ENCODE data around the gene ZNF416. TPM values are rescaled to one million over a fixed set of nuclear protein-coding genes. Genes with fewer than 3 reads are reported as not detected.

ZNF416 gene
- total and polyA plus RNA-seq, 2 experiments from 2014 or later = 4.3 to 11.9 TPM

DNA sequence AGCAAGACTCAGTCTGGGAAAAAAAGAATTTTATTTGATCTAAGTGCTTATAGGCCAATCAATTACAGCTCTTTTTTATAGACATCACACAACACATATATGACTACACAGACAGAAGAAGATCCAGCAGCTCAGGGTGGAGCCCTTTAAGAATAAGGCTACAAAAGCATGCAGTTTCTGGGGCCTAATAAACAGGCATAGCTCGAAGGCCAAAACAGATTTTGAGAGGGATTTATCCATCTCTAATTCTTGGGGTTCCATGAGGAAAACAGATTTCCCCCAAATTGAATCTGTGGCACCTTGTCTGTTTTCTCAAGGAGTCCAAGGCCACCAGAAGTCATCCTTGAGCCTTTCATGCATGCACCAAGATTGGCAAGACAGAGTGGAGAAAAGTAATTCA, 15.2 kb downstream of the ZNF416 start:
- ATAC-seq = no peak
- H3K4me3 Mint-ChIP-seq = no peak overlapping the region; the same call in 2 of the 3 replicates
- Histone ChIP-seq H3K9me2 (ENCODE audit: insufficient read depth) (peaks cover 8% of the 10 kb centered on the region; the same call in 1 of the 2 replicates), H3K27me3 (ENCODE audit: insufficient read depth) (no peaks in the 10 kb centered on the region), H3K27ac (ENCODE audit: low read depth) (no peak overlapping the region), H3K4me1 (ENCODE audit: insufficient read depth) (peaks cover 3% of the 10 kb centered on the region), H3K79me2 (replicated peaks; ENCODE audit: insufficient read depth) (peaks cover 8% of the 10 kb centered on the region), H3K4me2 (no peak overlapping the region), H4K20me1 (replicated peaks; ENCODE audit: insufficient read depth) (no peaks in the 10 kb centered on the region; the same call in 1 of the 2 replicates), H3K4me3 (no peak overlapping the region), H3K36me3 (ENCODE audit: insufficient read depth) (peaks cover 6% of the 10 kb centered on the region; the same call in 1 of the 2 replicates), H3F3A (replicated peaks; ENCODE audit: low read depth) (no peaks in the 10 kb centered on the region), H2AFZ (no peak overlapping the region)
- no peak for DNase-seq (ENCODE audit: low spot score)
- peaks cover 2% of the 10 kb centered on the region; the same call in 2 of the 3 replicates for H3K4me1 Mint-ChIP-seq
- H3K27me3 Mint-ChIP-seq (ENCODE audit: insufficient read depth, low read depth, poor library complexity) = peaks cover 2% of the 10 kb centered on the region
- no peak overlapping the region for H3K27ac Mint-ChIP-seq
- peaks cover 48% of the 10 kb centered on the region for H3K36me3 Mint-ChIP-seq (ENCODE audit: low read depth)
- no peak for TF ChIP-seq POLR2AphosphoS5 (IDR thresholded peaks at IDR 0.05; ENCODE audit: low read depth)
- TF ChIP-seq, protein P1, sequence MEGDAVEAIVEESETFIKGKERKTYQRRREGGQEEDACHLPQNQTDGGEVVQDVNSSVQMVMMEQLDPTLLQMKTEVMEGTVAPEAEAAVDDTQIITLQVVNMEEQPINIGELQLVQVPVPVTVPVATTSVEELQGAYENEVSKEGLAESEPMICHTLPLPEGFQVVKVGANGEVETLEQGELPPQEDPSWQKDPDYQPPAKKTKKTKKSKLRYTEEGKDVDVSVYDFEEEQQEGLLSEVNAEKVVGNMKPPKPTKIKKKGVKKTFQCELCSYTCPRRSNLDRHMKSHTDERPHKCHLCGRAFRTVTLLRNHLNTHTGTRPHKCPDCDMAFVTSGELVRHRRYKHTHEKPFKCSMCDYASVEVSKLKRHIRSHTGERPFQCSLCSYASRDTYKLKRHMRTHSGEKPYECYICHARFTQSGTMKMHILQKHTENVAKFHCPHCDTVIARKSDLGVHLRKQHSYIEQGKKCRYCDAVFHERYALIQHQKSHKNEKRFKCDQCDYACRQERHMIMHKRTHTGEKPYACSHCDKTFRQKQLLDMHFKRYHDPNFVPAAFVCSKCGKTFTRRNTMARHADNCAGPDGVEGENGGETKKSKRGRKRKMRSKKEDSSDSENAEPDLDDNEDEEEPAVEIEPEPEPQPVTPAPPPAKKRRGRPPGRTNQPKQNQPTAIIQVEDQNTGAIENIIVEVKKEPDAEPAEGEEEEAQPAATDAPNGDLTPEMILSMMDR (conservative IDR thresholded peaks at IDR 0.05; ENCODE audit: low read depth in 2 of 2) = no peak
- peaks cover 89% of the 10 kb centered on the region for H3K9me3 Mint-ChIP-seq

- Mint-ChIP-seq H3K4me1 (peaks cover 11% of the 10 kb centered on the region), H3K4me3 (peak overlapping the region; percentile 99), H3K36me3 (ENCODE audit: low read depth) (peaks cover 40% of the 10 kb centered on the region), H3K27me3 (ENCODE audit: insufficient read depth, low read depth, poor library complexity) (no peaks in the 10 kb centered on the region), H3K9me3 (peaks cover 55% of the 10 kb centered on the region), H3K27ac (no peak overlapping the region)
- TF ChIP-seq, protein P1 (conservative IDR thresholded peaks at IDR 0.05; ENCODE audit: low read depth in 2 of 2) = no peak
- TF ChIP-seq STAT1 (IDR thresholded peaks at IDR 0.05; ENCODE audit: unreplicated experiment) = no peak
- TF ChIP-seq ETS1 (IDR thresholded peaks at IDR 0.05) = no peak
- TF ChIP-seq JUNB (IDR thresholded peaks at IDR 0.05; ENCODE audit: unreplicated experiment) = no peak
- TF ChIP-seq EZH2phosphoT487 (IDR thresholded peaks at IDR 0.05; ENCODE audit: unreplicated experiment) = no peak
- no peak for TF ChIP-seq ZNF114 (CRISPR knock-in tag; IDR thresholded peaks at IDR 0.05)
- no peak for TF ChIP-seq ZNF331 (CRISPR knock-in tag; IDR thresholded peaks at IDR 0.05; ENCODE audit: low read depth)
- TF ChIP-seq EZH2 (IDR thresholded peaks at IDR 0.05; ENCODE audit: low read depth, unreplicated experiment) = no peak
- no peak for TF ChIP-seq CREB1 (CRISPR knock-in tag; IDR thresholded peaks at IDR 0.05; ENCODE audit: low read depth)
- TF ChIP-seq NANOG (IDR thresholded peaks at IDR 0.05; ENCODE audit: borderline replicate concordance) = no peak
- TF ChIP-seq REST (IDR thresholded peaks at IDR 0.05; ENCODE audit: unreplicated experiment) = no peak
- no peak for TF ChIP-seq POLR2AphosphoS5 (IDR thresholded peaks at IDR 0.05; ENCODE audit: low read depth)
- H3K4me2 ChIP-seq = peak overlapping the region; percentile 96; the same call in 1 of the 2 replicates
- no peak for DNase-seq (ENCODE audit: low spot score)
- peaks cover 6% of the 10 kb centered on the region for H3K4me1 ChIP-seq (ENCODE audit: insufficient read depth)
- peak overlapping the region; percentile 96 for H3K4me3 ChIP-seq
- H3F3A ChIP-seq (replicated peaks; ENCODE audit: low read depth) = no peaks in the 10 kb centered on the region
- no peaks in the 10 kb centered on the region for H3K27me3 ChIP-seq (ENCODE audit: insufficient read depth)
- H3K27ac ChIP-seq (ENCODE audit: low read depth) = no peak overlapping the region
- peaks cover 3% of the 10 kb centered on the region for H4K20me1 ChIP-seq (replicated peaks; ENCODE audit: insufficient read depth)
- peaks cover 8% of the 10 kb centered on the region; the same call in 1 of the 2 replicates for H3K9me2 ChIP-seq (ENCODE audit: insufficient read depth)
- H3K36me3 ChIP-seq (ENCODE audit: insufficient read depth) = peaks cover 12% of the 10 kb centered on the region; the same call in 1 of the 2 replicates
- ATAC-seq = no peak
- H3K79me2 ChIP-seq (replicated peaks; ENCODE audit: insufficient read depth) = peaks cover 22% of the 10 kb centered on the region
- peak overlapping the region; percentile 99 for H2AFZ ChIP-seq
These were observed 18.6 kb downstream of the ZNF416 start for GRCh38 chr19:57560049-57560491.
